Common myeloid progenitor, CD34-positive (primary cell): Measurements from ENCODE around the gene WASHC3.

ENCODE experiments used
- CTCF ChIA-PET: fragments of 350-600 bp; sonication (Branson Sonifier 250); formaldehyde crosslinking; loops from one replicate; lab custom pipeline; 2021; ENCODE audit warnings: antibody characterized with exemption; lab: Charles Lee
- POLR2A ChIA-PET: fragments of 350-600 bp; sonication (Branson Sonifier 250); formaldehyde crosslinking; loops from one replicate; lab custom pipeline; 2021; ENCODE audit warnings: antibody characterized with exemption; lab: Charles Lee
- DNase-seq, 3 donors: peaks; one replicate each; pipeline versions ENCODE4 v3.0.0 to v3.0.0-alpha.2; 2013
- H3K27ac ChIP-seq, 2 experiments: 1 replicate in 1 of 2; 2 replicates in 1 of 2; pipeline ENCODE4 v1.7.0; 2013; ENCODE audit warnings: inconsistent platforms in 2 of 2, low read length in 2 of 2, mild to moderate bottlenecking in 2 of 2, low read depth in 1 of 2, moderate library complexity in 1 of 2; ENCODE audit not compliant: severe bottlenecking in 2 of 2, insufficient read depth in 1 of 2, poor library complexity in 1 of 2
- H3K27me3 ChIP-seq, 5 experiments: replicated peaks in 2 of 5; 1 replicate in 3 of 5; 2 replicates in 2 of 5; pipeline versions ENCODE4 v1.6.1 to v1.7.0; 2013; ENCODE audit warnings: low read length in 4 of 5, mild to moderate bottlenecking in 2 of 5, moderate library complexity in 2 of 5, inconsistent platforms in 1 of 5; ENCODE audit not compliant: insufficient read depth in 5 of 5, control insufficient read depth in 4 of 5
- H3K36me3 ChIP-seq, 4 experiments: 1 replicate in 2 of 4; 2 replicates in 2 of 4; pipeline versions ENCODE4 v1.6.1 to v1.7.0; 2013; ENCODE audit warnings: low read length in 3 of 4, control low read depth in 1 of 4, mild to moderate bottlenecking in 1 of 4; ENCODE audit not compliant: control insufficient read depth in 4 of 4, insufficient read depth in 4 of 4
- H3K4me1 ChIP-seq, 4 experiments: 1 replicate in 3 of 4; 2 replicates in 1 of 4; pipeline versions ENCODE4 v1.6.1 to v1.7.1; 2013; ENCODE audit warnings: low read length in 3 of 4, mild to moderate bottlenecking in 3 of 4, control low read depth in 1 of 4, inconsistent platforms in 1 of 4, moderate library complexity in 1 of 4; ENCODE audit not compliant: control insufficient read depth in 4 of 4, insufficient read depth in 4 of 4; ENCODE audit errors: control extremely low read depth in 1 of 4
- H3K4me3 ChIP-seq, 7 experiments: 1 replicate in 4 of 7; 2 replicates in 3 of 7; pipeline versions ENCODE4 v1.5.1 to v1.7.0; 2013; ENCODE audit warnings: mild to moderate bottlenecking in 7 of 7, low read length in 6 of 7, moderate library complexity in 6 of 7, inconsistent platforms in 2 of 7, low read depth in 2 of 7, control low read depth in 1 of 7; ENCODE audit not compliant: insufficient read depth in 4 of 7, control insufficient read depth in 1 of 7; ENCODE audit errors: extremely low read depth in 1 of 7
- H3K9me3 ChIP-seq, 5 experiments: 1 replicate in 4 of 5; 2 replicates in 1 of 5; pipeline versions ENCODE4 v1.6.1 to v1.7.1; 2013; ENCODE audit warnings: low read length in 4 of 5, mild to moderate bottlenecking in 2 of 5, inconsistent platforms in 1 of 5, low read depth in 1 of 5, moderate library complexity in 1 of 5; ENCODE audit not compliant: control insufficient read depth in 4 of 5, insufficient read depth in 2 of 5; ENCODE audit errors: control extremely low read depth in 1 of 5
- WGBS: methylation state at CpG from one replicate; pipeline ENCODE4 v1.1.5; 2013; ENCODE audit not compliant: insufficient coverage; 5-methylcytosine and 5-hydroxymethylcytosine counted together

Gene WASHC3

DNA sequence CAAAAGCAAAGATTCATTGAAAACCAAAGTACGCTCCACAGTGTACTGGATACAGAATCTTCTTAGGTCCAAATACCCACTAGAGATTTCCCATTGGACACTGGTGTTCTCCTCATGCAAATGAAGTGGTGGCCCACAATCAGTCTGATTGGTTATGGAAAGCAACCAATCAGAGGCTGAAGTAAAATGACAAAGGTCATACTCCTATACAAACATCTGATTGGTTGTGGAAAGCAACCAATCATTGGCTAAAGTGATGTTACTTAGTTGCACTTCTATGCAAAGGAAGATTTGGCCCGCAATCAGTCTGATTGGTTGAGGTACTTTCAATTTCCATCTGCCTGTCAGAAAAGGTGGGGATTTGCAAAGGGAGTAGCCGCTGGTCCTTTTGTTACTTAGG, 1.3 kb upstream of the WASHC3 start:
- Histone ChIP-seq H3K36me3 (peaks cover 2 to 5% (median 3%) of the 10 kb centered on the region in 4 experiments), H3K27me3 (no peaks in the 10 kb centered on the region), H3K27ac (no peak overlapping the region), H3K4me3 (no peak overlapping the region), H3K4me1 (peaks cover 0 to 10% (median 3%) of the 10 kb centered on the region in 4 experiments), H3K9me3 (no peaks in the 10 kb centered on the region)
- whole genome bisulfite sequencing, result 100% methylated on average over 2 of the region's 3 CpGs
- peak in 2 of 3 donors; percentile 6 to 19 for DNase-seq
- ChIA-PET POLR2A (no interaction called here), CTCF (interaction anchor here (0.5 kb wide), 1 partner anchor 278 kb away, joined by 3 read pairs; no protein-coding TSS in a partner anchor)

DNA sequence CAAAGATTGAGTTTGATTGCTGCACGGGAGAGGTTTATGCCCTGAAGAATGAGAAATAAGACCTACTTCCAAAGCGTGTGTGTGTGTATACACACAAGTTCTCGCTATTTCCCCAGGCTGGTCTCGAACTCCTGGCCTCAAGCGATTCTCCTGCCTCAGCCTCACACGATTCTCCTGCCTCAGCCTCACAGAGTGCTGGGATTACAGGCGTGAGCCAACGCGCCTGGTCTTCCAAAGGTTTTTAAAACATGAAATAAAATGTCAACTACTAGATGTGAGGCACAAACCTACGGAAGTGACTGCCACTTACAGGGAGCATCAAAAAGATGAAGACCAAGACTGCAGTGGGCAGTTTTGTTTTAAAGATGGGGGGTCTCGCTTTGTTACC, 622 bp upstream of the WASHC3 start:
- POLR2A ChIA-PET, result no interaction called here

DNA sequence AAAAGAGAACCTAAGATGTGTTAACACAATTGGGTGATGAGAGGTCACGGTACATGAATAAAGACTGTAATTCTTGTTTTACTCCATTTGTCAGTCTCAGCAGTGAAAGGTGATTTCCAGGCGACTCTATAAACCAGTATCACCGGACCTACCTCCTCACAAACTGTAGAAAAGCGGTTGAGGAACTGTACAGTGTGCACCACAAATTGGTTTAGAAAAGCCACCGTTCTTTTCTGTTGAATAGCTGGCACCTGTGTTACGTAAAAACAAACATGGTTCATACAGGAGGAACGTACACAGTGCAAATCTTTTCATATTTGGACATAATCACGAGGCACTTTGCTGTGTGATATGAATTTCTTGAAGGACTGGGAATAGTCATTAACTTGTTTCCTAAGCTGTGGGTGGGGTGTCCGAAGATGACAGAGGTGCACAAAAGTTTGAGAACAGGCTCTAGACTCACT, 663 bp downstream of the WASHC3 start:
- no peaks in the 10 kb centered on the region for H3K9me3 ChIP-seq
- H3K36me3 ChIP-seq, result peaks cover 2 to 13% (median 5%) of the 10 kb centered on the region in 4 experiments
- peaks cover 0 to 10% (median 3%) of the 10 kb centered on the region in 4 experiments for H3K4me1 ChIP-seq
- H3K27me3 ChIP-seq, result no peaks in the 10 kb centered on the region
- H3K4me3 ChIP-seq, result peak overlapping the region; percentile 79 to 98 (median 94)
- 0% methylated on average over 4 of the region's 9 CpGs for WGBS
- POLR2A ChIA-PET, result no interaction called here
- CTCF ChIA-PET, result interaction anchor here (1.0 to 1.5 kb wide), 2 partner anchors 10 to 34 kb away, joined by 3 to 4 read pairs; no protein-coding TSS in a partner anchor
- peak in 2 of 3 donors; percentile 83 to 86 for DNase-seq
- H3K27ac ChIP-seq, result peak overlapping the region; percentile 76 to 90

More for the DNA sequence above, 622 bp upstream of the WASHC3 start:
- Histone ChIP-seq H3K27me3 (no peaks in the 10 kb centered on the region), H3K4me1 (peaks cover 0 to 10% (median 3%) of the 10 kb centered on the region in 4 experiments), H3K36me3 (peaks cover 2 to 5% (median 4%) of the 10 kb centered on the region in 4 experiments), H3K4me3 (peak overlapping the region in 5 of 7 experiments; percentile 90 to 97 (median 94)), H3K27ac (no peak overlapping the region), H3K9me3 (no peaks in the 10 kb centered on the region)
- no peak for DNase-seq
- WGBS, result 92% methylated on average over 8 of the region's 11 CpGs
- CTCF ChIA-PET, result interaction anchor here (0.6 kb wide), 1 partner anchor 160 kb away, joined by 3 read pairs; no protein-coding TSS in a partner anchor

DNA sequence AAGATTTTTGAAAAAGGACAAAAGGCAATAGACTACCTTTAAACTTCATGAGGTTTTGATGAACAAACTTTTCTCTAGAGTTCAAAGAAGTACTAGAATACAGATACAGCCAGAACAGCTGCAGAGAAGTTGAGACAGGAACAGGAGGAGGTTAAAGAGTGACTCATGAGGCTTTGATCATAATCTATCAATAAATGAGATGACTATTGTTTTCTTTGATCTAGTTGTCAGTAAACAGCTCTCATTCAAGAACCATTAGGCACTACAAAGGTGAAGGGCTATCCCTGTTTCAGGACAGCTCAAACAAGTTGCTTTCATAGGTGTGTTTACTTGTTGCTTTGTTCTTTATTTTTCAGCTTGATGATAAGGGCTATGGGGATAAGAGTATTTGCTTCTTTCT, 2.4 kb downstream of the WASHC3 start:
- CTCF ChIA-PET, result interaction anchor here (1.1 kb wide), 1 partner anchor 8 kb away, joined by 3 read pairs; no protein-coding TSS in a partner anchor
- H3K27ac ChIP-seq, result no peak overlapping the region
- H3K4me1 ChIP-seq, result peaks cover 0 to 10% (median 3%) of the 10 kb centered on the region in 4 experiments
- no peaks in the 10 kb centered on the region for H3K27me3 ChIP-seq
- H3K4me3 ChIP-seq, result no peak overlapping the region
- POLR2A ChIA-PET, result no interaction called here
- peaks cover 2 to 29% (median 5%) of the 10 kb centered on the region in 4 experiments for H3K36me3 ChIP-seq
- peak in 2 of 3 donors; percentile 10 to 25 for DNase-seq
- H3K9me3 ChIP-seq, result no peaks in the 10 kb centered on the region

DNA sequence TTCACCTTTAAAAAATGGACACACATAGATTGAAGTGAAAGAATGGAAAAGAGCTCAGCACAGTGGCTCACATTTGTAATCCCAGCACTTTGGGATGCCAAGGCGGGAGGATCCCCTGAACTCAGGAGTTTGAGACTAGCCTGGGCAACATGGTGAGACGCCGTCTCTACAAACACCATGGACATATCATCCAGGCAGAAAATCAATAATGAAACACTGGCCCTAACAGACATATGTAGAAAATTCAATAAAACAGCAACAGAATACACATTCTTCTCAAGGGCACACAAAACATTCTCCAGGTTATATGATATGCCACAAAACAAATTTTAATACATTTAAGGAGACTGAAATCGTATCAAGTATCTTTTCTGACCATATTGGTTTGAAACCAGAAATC, 7.4 kb downstream of the WASHC3 start:
- peaks cover 7 to 22% (median 13%) of the 10 kb centered on the region in 4 experiments for H3K4me1 ChIP-seq
- CTCF ChIA-PET, result no interaction called here
- POLR2A ChIA-PET, result no interaction called here
- no peak overlapping the region for H3K27ac ChIP-seq
- H3K9me3 ChIP-seq, result no peaks in the 10 kb centered on the region
- no peaks in the 10 kb centered on the region for H3K27me3 ChIP-seq
- WGBS, result 100% methylated on average over 3 of the region's 4 CpGs
- H3K4me3 ChIP-seq, result no peak overlapping the region
- DNase-seq, result no peak
- H3K36me3 ChIP-seq, result peaks cover 8 to 44% (median 15%) of the 10 kb centered on the region in 4 experiments

DNA sequence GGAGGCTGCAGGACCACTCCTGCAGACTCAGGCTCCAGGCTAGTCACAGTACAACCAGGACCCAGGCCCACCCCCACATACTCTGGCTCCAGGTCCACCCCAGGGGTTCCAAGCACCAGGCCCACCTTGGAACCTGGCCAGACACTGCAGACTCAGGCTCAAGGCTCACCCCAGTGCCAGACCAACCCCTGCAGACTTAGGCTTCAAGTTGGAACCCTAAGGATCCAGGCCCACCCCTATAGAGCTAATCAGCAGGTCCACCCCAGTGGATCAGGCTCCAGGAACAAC, 8.8 kb downstream of the WASHC3 start:
- H3K4me3 ChIP-seq, result no peak overlapping the region
- ChIA-PET CTCF (interaction anchor here (0.9 kb wide), 1 partner anchor 121 kb away, joined by 3 read pairs; no protein-coding TSS in a partner anchor), POLR2A (no interaction called here)
- peak overlapping the region in 1 of 2 experiments; percentile 55 for H3K27ac ChIP-seq
- no peaks in the 10 kb centered on the region for H3K27me3 ChIP-seq
- H3K36me3 ChIP-seq, result peaks cover 11 to 49% (median 16%) of the 10 kb centered on the region in 4 experiments
- peaks cover 7 to 22% (median 13%) of the 10 kb centered on the region in 4 experiments for H3K4me1 ChIP-seq
- no peak for DNase-seq
- no peaks in the 10 kb centered on the region for H3K9me3 ChIP-seq

DNA sequence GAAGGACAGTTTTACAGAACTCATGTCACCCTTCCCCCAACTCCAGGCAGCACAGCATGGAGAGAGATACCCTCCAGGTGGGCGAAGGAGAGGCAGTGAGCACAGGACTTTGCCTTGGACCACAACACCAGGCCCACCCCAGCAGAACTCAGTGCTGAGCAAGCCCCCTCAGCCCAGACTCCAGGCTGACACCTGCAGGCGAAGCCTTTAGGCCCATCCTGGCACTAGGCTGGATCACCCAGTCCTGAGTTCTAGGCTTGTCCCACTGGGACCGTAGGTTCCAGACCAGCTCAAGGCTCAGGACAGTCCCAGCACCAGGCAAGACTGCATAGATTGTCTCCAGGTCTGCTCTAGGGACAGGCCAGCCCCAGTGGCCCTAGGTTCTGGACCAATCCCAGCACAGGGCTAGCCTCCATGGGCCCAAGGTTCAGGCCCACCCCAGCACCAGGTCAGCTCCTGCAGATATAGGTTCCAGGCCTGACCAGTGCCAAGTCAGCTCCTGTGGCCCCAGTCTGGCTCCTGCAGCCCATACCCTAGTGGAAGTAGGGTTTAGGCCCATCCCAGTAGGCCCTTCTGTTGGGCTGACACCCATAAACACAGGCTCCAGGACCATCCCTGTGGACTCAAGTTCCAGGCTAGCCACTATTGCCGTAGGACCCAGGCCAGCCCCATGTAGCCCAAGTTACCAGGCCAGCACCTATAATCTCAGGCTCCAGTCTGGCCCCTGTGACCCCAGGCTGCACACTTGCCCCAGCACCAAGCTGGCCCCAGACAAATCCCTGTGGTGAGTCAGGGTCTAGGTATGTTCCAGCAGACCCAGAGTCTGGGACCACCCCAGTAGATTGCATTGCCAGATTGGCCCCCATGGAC, 9.4 kb downstream of the WASHC3 start:
- no peak for DNase-seq
- Histone ChIP-seq H3K9me3 (no peaks in the 10 kb centered on the region), H3K27me3 (no peaks in the 10 kb centered on the region), H3K27ac (peak overlapping the region in 1 of 2 experiments; percentile 55), H3K4me1 (peaks cover 7 to 22% (median 13%) of the 10 kb centered on the region in 4 experiments), H3K36me3 (peaks cover 9 to 52% (median 16%) of the 10 kb centered on the region in 4 experiments), H3K4me3 (no peak overlapping the region)
- ChIA-PET CTCF (interaction anchor here (0.7 to 1.6 kb wide), 3 partner anchors 18 to 279 kb away, joined by 3 read pairs; no protein-coding TSS in a partner anchor), POLR2A (no interaction called here)
- 93% methylated on average over 3 of the region's 4 CpGs for WGBS
